Neural cell (in vitro differentiated cells): ENCODE measurements around the gene HPX.

Source experiments
- EP300 ChIP-seq: fragments of 450-650 bp; conservative IDR thresholded peaks from 2 replicates; pipeline ENCODE4 v1.6.1; 2014; ENCODE audit warnings: antibody characterized with exemption, mild to moderate bottlenecking, moderate library complexity; ENCODE audit not compliant: poor library complexity, severe bottlenecking
- RAD21 ChIP-seq: fragments of 450-650 bp; conservative IDR thresholded peaks from 2 replicates; pipeline ENCODE4 v1.6.1; 2014; ENCODE audit warnings: antibody characterized with exemption, mild to moderate bottlenecking, moderate library complexity
- TAF1 ChIP-seq: IDR thresholded peaks from 2 replicates; pipeline ENCODE4 v1.6.1; 2012; ENCODE audit warnings: low read depth
- TF ChIP-seq, protein P1 (sequence below): fragments of 450-650 bp; IDR thresholded peaks from 2 replicates; pipeline ENCODE4 v1.5.1; 2014; ENCODE audit warnings: antibody characterized with exemption, mild to moderate bottlenecking, moderate library complexity; ENCODE audit not compliant: poor library complexity, severe bottlenecking

DNA sequence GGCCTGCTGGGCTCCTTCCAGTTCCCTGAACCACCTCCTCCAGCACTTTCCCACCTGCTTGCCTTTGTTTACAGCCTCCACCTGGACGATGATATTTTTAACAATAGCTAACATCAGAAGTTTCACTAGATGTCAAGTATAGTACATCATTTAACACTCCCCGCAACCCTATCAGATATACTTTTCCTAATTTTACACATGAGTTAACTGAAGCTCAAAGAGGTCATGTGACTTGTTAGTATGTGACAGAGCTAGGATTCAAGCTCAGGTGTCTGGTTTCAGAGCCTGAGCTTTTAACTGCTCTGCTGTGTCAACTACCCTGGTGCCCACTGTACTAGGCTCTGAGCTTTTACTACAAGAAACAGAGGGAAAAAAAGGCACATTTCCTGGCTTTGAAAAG lies 14.3 kb upstream of the HPX start:
- TF ChIP-seq EP300, result no peak
- TF ChIP-seq, protein P1, sequence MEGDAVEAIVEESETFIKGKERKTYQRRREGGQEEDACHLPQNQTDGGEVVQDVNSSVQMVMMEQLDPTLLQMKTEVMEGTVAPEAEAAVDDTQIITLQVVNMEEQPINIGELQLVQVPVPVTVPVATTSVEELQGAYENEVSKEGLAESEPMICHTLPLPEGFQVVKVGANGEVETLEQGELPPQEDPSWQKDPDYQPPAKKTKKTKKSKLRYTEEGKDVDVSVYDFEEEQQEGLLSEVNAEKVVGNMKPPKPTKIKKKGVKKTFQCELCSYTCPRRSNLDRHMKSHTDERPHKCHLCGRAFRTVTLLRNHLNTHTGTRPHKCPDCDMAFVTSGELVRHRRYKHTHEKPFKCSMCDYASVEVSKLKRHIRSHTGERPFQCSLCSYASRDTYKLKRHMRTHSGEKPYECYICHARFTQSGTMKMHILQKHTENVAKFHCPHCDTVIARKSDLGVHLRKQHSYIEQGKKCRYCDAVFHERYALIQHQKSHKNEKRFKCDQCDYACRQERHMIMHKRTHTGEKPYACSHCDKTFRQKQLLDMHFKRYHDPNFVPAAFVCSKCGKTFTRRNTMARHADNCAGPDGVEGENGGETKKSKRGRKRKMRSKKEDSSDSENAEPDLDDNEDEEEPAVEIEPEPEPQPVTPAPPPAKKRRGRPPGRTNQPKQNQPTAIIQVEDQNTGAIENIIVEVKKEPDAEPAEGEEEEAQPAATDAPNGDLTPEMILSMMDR, result no peak
- TF ChIP-seq TAF1, result no peak
- no peak for TF ChIP-seq RAD21
